ENCODE measurements around the gene MCC.

Gene MCC

GRCh38 chr5:112976432-112977309, 511.6 kb downstream of the MCC start, which contains the start of gene DCP2:
TSS of gene DCP2 (plus strand) at chr5:112976798. CDS start at chr5:112976934, 136 bp downstream.
- DNase-seq (ENCODE audit: low spot score) = peak; percentile 96

- no peak for DNase-seq (ENCODE audit: low spot score)
These were observed 512.4 kb downstream of the MCC start for GRCh38 chr5:112975721-112976431.

- DNase-seq (ENCODE audit: low spot score) = no peak
These were observed 513.4 kb downstream of the MCC start for GRCh38 chr5:112974901-112975300.

GRCh38 chr5:112973904-112974303, 514.3 kb downstream of the MCC start:
- DNase-seq (ENCODE audit: low spot score) = no peak

- no peak for DNase-seq (ENCODE audit: low spot score)
These were observed 515.2 kb downstream of the MCC start for GRCh38 chr5:112973036-112973435.
